Small intestine (tissue), 7 donors: ENCODE measurements around the gene ADAMTSL3. TPM values are rescaled to one million over a fixed set of nuclear protein-coding genes. Genes with fewer than 3 reads are reported as not detected.
"Not testable (repeated sequence)": the region's sequence is repeated elsewhere in the genome, so short reads cannot be mapped to it uniquely, and the experiment has no call there.

Source experiments
- DNase-seq, 2 donors: peaks; one replicate each; pipeline versions ENCODE4 v3.0.0 to v3.0.0-alpha.2; 2013
- FAIRE-seq: peaks from 2 replicates; lab custom pipeline; 2012; peaks lifted over from hg19 to GRCh38; lab: Jason Lieb, UNC
- H3K27ac ChIP-seq, 3 donors: one replicate each; pipeline ENCODE4 v1.5.1; 2013; ENCODE audit warnings: low read length in 2 of 3, mild to moderate bottlenecking in 2 of 3, control low read depth in 1 of 3, inconsistent platforms in 1 of 3, low read depth in 1 of 3, moderate library complexity in 1 of 3
- H3K27me3 ChIP-seq, 3 donors: one replicate each; pipeline ENCODE4 v1.6.1; 2013; ENCODE audit warnings: low read length in 3 of 3, inconsistent platforms in 1 of 3; ENCODE audit not compliant: control insufficient read depth in 3 of 3, insufficient read depth in 3 of 3
- H3K36me3 ChIP-seq, 3 donors: one replicate each; pipeline ENCODE4 v1.6.1; 2013; ENCODE audit warnings: low read length in 3 of 3, inconsistent platforms in 1 of 3, low read depth in 1 of 3, mild to moderate bottlenecking in 1 of 3, moderate library complexity in 1 of 3; ENCODE audit not compliant: control insufficient read depth in 3 of 3, insufficient read depth in 2 of 3
- H3K4me1 ChIP-seq, 3 donors: one replicate each; pipeline ENCODE4 v1.6.1; 2013; ENCODE audit warnings: low read length in 2 of 3, inconsistent platforms in 1 of 3, low read depth in 1 of 3, mild to moderate bottlenecking in 1 of 3, moderate library complexity in 1 of 3; ENCODE audit not compliant: control insufficient read depth in 3 of 3, insufficient read depth in 2 of 3
- H3K4me3 ChIP-seq, 3 donors: one replicate each; pipeline ENCODE4 v1.5.1; 2013; ENCODE audit warnings: low read length in 3 of 3, control low read depth in 1 of 3, inconsistent platforms in 1 of 3, low read depth in 1 of 3, mild to moderate bottlenecking in 1 of 3, moderate library complexity in 1 of 3
- H3K9me3 ChIP-seq, 2 donors: one replicate each; pipeline ENCODE4 v1.6.1; 2013; ENCODE audit warnings: low read depth in 1 of 2, low read length in 1 of 2; ENCODE audit not compliant: control insufficient read depth in 2 of 2, insufficient read depth in 1 of 2
- WGBS, 3 donors: extraction: QIAGEN DNeasy Blood & Tissue Kit; methylation state at CpG; one replicate each; pipeline ENCODE4 v1.1.7; 2013; 5-methylcytosine and 5-hydroxymethylcytosine counted together
- polyA plus RNA-seq, 4 donors: library from polyadenylated mRNA; stranded (reverse) in 3 of 4; unstranded in 1 of 4; fragments of 200-250 nt in 3 of 4; fragments of 120-200 nt in 1 of 4; gene quantifications; one replicate each; pipeline versions ENCODE4 v1.2.1 to v1.2.3, GENCODE V29; 2013
- donor health status: healthy with polysubstance abuse.
- donor health status: control.
- donor health status: control.
- donor health status: Bipolar disorder and iron deficiency.
- donor health status: healthy.

Gene ADAMTSL3
- polyA plus RNA-seq, 4 donors, result 0.22 to 1.6 (median 0.93) TPM

GRCh38 chr15:83753872-83754493, 100.1 kb downstream of the ADAMTSL3 start:
- Histone ChIP-seq H3K4me3 (no peak overlapping the region), H3K9me3 (peaks cover 0 to 9% of the 10 kb centered on the region in 2 donors), H3K27ac (no peak overlapping the region), H3K36me3 (no peaks in the 10 kb centered on the region), H3K27me3 (no peaks in the 10 kb centered on the region), H3K4me1 (no peaks in the 10 kb centered on the region)
- 83 to 85% (median 85%) methylated on average over 6 of the region's 6 CpGs for WGBS, 3 donors
- no peak for FAIRE-seq
- no peak for DNase-seq

- not testable (repeated sequence) for H3K36me3 ChIP-seq, H3K27ac ChIP-seq, H3K9me3 ChIP-seq, H3K4me1 ChIP-seq, H3K4me3 ChIP-seq, DNase-seq, FAIRE-seq, H3K27me3 ChIP-seq
- whole genome bisulfite sequencing, 3 donors, result 84 to 95% (median 93%) methylated on average over 1 of the region's 1 CpG
Measured at GRCh38 chr15:83757291-83757690, 103.4 kb downstream of the ADAMTSL3 start.

GRCh38 chr15:83762367-83762766, 108.4 kb downstream of the ADAMTSL3 start:
- Histone ChIP-seq H3K36me3 (no peaks in the 10 kb centered on the region), H3K9me3 (peaks cover 0 to 3% of the 10 kb centered on the region in 2 donors), H3K27me3 (no peaks in the 10 kb centered on the region), H3K4me1 (no peaks in the 10 kb centered on the region), H3K27ac (no peak overlapping the region), H3K4me3 (no peak overlapping the region)
- WGBS, 3 donors, result 91 to 95% (median 92%) methylated on average over 5 of the region's 5 CpGs
- FAIRE-seq (no peak), DNase-seq (no peak)

GRCh38 chr15:83764201-83764838, 110.4 kb downstream of the ADAMTSL3 start:
- Histone ChIP-seq H3K27me3 (no peaks in the 10 kb centered on the region), H3K27ac (no peak overlapping the region), H3K4me3 (no peak overlapping the region), H3K9me3 (no peaks in the 10 kb centered on the region), H3K36me3 (no peaks in the 10 kb centered on the region), H3K4me1 (no peaks in the 10 kb centered on the region)
- 55 to 60% (median 59%) methylated on average over 8 of the region's 8 CpGs for WGBS, 3 donors
- DNase-seq (no peak), FAIRE-seq (no peak)

GRCh38 chr15:83766339-83766738, 112.4 kb downstream of the ADAMTSL3 start:
- Histone ChIP-seq H3K4me3 (no peak overlapping the region), H3K27me3 (no peaks in the 10 kb centered on the region), H3K36me3 (no peaks in the 10 kb centered on the region), H3K4me1 (no peaks in the 10 kb centered on the region), H3K27ac (no peak overlapping the region), H3K9me3 (no peaks in the 10 kb centered on the region)
- WGBS, 3 donors, result 75 to 80% (median 80%) methylated on average over 6 of the region's 6 CpGs
- no peak for DNase-seq
- no peak for FAIRE-seq

- DNase-seq, result no peak
- Histone ChIP-seq H3K4me3 (no peak overlapping the region), H3K27me3 (no peaks in the 10 kb centered on the region), H3K4me1 (no peaks in the 10 kb centered on the region), H3K36me3 (no peaks in the 10 kb centered on the region), H3K9me3 (no peaks in the 10 kb centered on the region), H3K27ac (no peak overlapping the region)
- WGBS, 3 donors, result 79 to 83% (median 79%) methylated on average over 4 of the region's 4 CpGs
- no peak for FAIRE-seq
Measured at GRCh38 chr15:83767741-83768140, 113.8 kb downstream of the ADAMTSL3 start.

- H3K36me3 ChIP-seq, result no peaks in the 10 kb centered on the region
- no peaks in the 10 kb centered on the region for H3K9me3 ChIP-seq
- FAIRE-seq, result no peak
- H3K27ac ChIP-seq, result no peak overlapping the region
- 55 to 80% (median 79%) methylated on average over 1 of the region's 1 CpG for WGBS, 3 donors
- no peak overlapping the region for H3K4me3 ChIP-seq
- no peaks in the 10 kb centered on the region for H3K4me1 ChIP-seq
- no peak for DNase-seq
- H3K27me3 ChIP-seq, result no peaks in the 10 kb centered on the region
Measured at GRCh38 chr15:83769411-83769999, 115.6 kb downstream of the ADAMTSL3 start.

- Histone ChIP-seq H3K27me3 (no peaks in the 10 kb centered on the region), H3K9me3 (no peaks in the 10 kb centered on the region), H3K27ac (no peak overlapping the region), H3K36me3 (no peaks in the 10 kb centered on the region), H3K4me3 (no peak overlapping the region), H3K4me1 (no peaks in the 10 kb centered on the region)
- FAIRE-seq, result no peak
- 26 to 70% (median 31%) methylated on average over 3 of the region's 3 CpGs for WGBS, 3 donors
- DNase-seq, result no peak
Measured at GRCh38 chr15:83775738-83776137, 121.8 kb downstream of the ADAMTSL3 start.
